GM12878 (cell line): ENCODE data around the gene MYO15B. TPM values are rescaled to one million over a fixed set of nuclear protein-coding genes. Genes with fewer than 3 reads are reported as not detected.

ENCODE experiments used
- ATAC-seq: fragments of 200-7000 bp; cut with Tn5 transposase; 3 replicates; pipeline ENCODE4 v1.9.1; 2020; ENCODE audit warnings: mild to moderate bottlenecking, moderate library complexity
- BruUV-seq: library from RNA; stranded (reverse); fragments of 400-500 nt; replicated peaks from 2 replicates; lab custom pipeline; 2021; lab: Mats Ljungman, UMichigan
- CTCF ChIA-PET: fragments of 300-600 bp; sonication (Branson Sonifier 250); formaldehyde crosslinking; extraction: SDS; loops from one replicate; lab custom pipeline; 2021; ENCODE audit warnings: inconsistent platforms; lab: Yijun Ruan, JAX
- POLR2A ChIA-PET: fragments of 350-600 bp; formaldehyde crosslinking; extraction: SDS; loops from one replicate; lab custom pipeline; 2021; ENCODE audit warnings: inconsistent platforms; lab: Charles Lee
- RAD21 ChIA-PET: fragments of 300-600 bp; sonication (Branson Sonifier 250); formaldehyde crosslinking; loops from one replicate; lab custom pipeline; 2023; ENCODE audit warnings: antibody characterized with exemption; ENCODE audit not compliant: unreplicated experiment; lab: Charles Lee
- SMC1A ChIA-PET: fragments of 300-600 bp; sonication (Branson Sonifier 250); formaldehyde crosslinking; loops from one replicate; lab custom pipeline; 2023; ENCODE audit not compliant: unreplicated experiment, uncharacterized antibody; lab: Charles Lee
- DNase-seq: peaks from one replicate; pipeline ENCODE4 v3.0.0-alpha.2; 2011; ENCODE audit warnings: low read depth, low spot score
- FAIRE-seq: peaks from 3 replicates; lab custom pipeline; 2011; peaks lifted over from hg19 to GRCh38; lab: Jason Lieb, UNC
- H2AFZ ChIP-seq: 2 replicates; pipeline ENCODE4 v1.6.0; 2011; ENCODE audit warnings: low read depth, low read length, control low read depth; ENCODE audit not compliant: control insufficient read depth
- H3K27ac ChIP-seq: 2 replicates; pipeline ENCODE4 v1.5.1; 2011; ENCODE audit warnings: control low read depth; ENCODE audit not compliant: control insufficient read depth, insufficient read depth
- H3K27me3 ChIP-seq, 2 experiments: replicated peaks in 1 of 2; 2 replicates each; pipeline versions ENCODE4 v1.6.0 to v1.6.1; 2011; ENCODE audit warnings: low read length in 1 of 2; ENCODE audit not compliant: control insufficient read depth in 2 of 2, insufficient read depth in 2 of 2
- H3K36me3 ChIP-seq, 2 experiments: 2 replicates each; pipeline ENCODE4 v1.5.1; 2011; ENCODE audit warnings: low read length in 1 of 2; ENCODE audit not compliant: control insufficient read depth in 2 of 2, insufficient read depth in 2 of 2
- H3K4me1 ChIP-seq: 2 replicates; pipeline ENCODE4 v1.6.1; 2011; ENCODE audit warnings: mild to moderate bottlenecking, low read length, moderate library complexity, mixed read lengths; ENCODE audit not compliant: control insufficient read depth, insufficient read depth
- H3K4me2 ChIP-seq: 2 replicates; pipeline ENCODE4 v1.6.0; 2011; ENCODE audit warnings: control low read depth; ENCODE audit not compliant: control insufficient read depth, insufficient read depth
- H3K4me3 ChIP-seq: fragments of 200-600 bp; sonication (generic); 2 replicates; pipeline ENCODE4 v1.5.1; 2016
- H3K79me2 ChIP-seq: 2 replicates; pipeline ENCODE4 v1.6.0; 2011; ENCODE audit warnings: low read length; ENCODE audit not compliant: control insufficient read depth, insufficient read depth
- H3K9ac ChIP-seq: 2 replicates; pipeline ENCODE4 v1.8.0; 2011; ENCODE audit warnings: low read length, control low read depth, mixed read lengths; ENCODE audit not compliant: control insufficient read depth, insufficient read depth
- H3K9me3 ChIP-seq: replicated peaks from 3 replicates; pipeline ENCODE4 v1.5.1; 2011; ENCODE audit warnings: mild to moderate bottlenecking, low read length; ENCODE audit not compliant: control insufficient read depth, insufficient read depth
- H4K20me1 ChIP-seq: 2 replicates; pipeline ENCODE4 v1.6.0; 2011; ENCODE audit not compliant: control insufficient read depth, insufficient read depth
- BRCA1 ChIP-seq: IDR thresholded peaks from 2 replicates; pipeline ENCODE4 v1.6.1; 2011; ENCODE audit warnings: low read depth, low read length, improper control_type of control experiment
- CBX5 ChIP-seq: sonication (generic); IDR thresholded peaks from 2 replicates; pipeline ENCODE4 v1.6.1; 2016; ENCODE audit warnings: low read depth, moderate library complexity, mild to moderate bottlenecking, inconsistent platforms
- CHD2 ChIP-seq: IDR thresholded peaks from 2 replicates; pipeline ENCODE4 v1.6.1; 2011; ENCODE audit warnings: low read depth, low read length, improper control_type of control experiment, borderline replicate concordance
- DPF2 ChIP-seq: fragments of 450-650 bp; IDR thresholded peaks from 2 replicates; pipeline ENCODE4 v1.6.1; 2017; ENCODE audit warnings: mild to moderate bottlenecking
- EZH2 ChIP-seq: IDR thresholded peaks from 2 replicates; pipeline ENCODE4 v1.6.1; 2012; ENCODE audit warnings: low read depth, mild to moderate bottlenecking, control low read depth, inconsistent platforms, low read length, borderline replicate concordance; ENCODE audit not compliant: control insufficient read depth
- FOXK2 ChIP-seq: fragments of 450-650 bp; IDR thresholded peaks from 2 replicates; pipeline ENCODE4 v1.6.1; 2017; ENCODE audit warnings: mild to moderate bottlenecking, moderate library complexity
- JUNB ChIP-seq: IDR thresholded peaks from 2 replicates; pipeline ENCODE4 v1.6.1; 2016; ENCODE audit warnings: antibody characterized with exemption, mild to moderate bottlenecking
- JUND ChIP-seq: IDR thresholded peaks from 2 replicates; pipeline ENCODE4 v1.6.1; 2012; ENCODE audit warnings: low read depth, mild to moderate bottlenecking, low read length, improper control_type of control experiment, moderate library complexity
- RBBP5 ChIP-seq: fragments of 200-600 bp; sonication (generic); conservative IDR thresholded peaks from 2 replicates; pipeline ENCODE4 v1.6.1; 2016
- RELA ChIP-seq: fragments of 450-650 bp; IDR thresholded peaks from 2 replicates; pipeline ENCODE4 v1.8.0; 2014; ENCODE audit warnings: borderline replicate concordance; ENCODE audit not compliant: partially characterized antibody
- TARDBP ChIP-seq: IDR thresholded peaks from 2 replicates; pipeline ENCODE4 v1.6.1; 2016; ENCODE audit warnings: borderline replicate concordance
- YY1 ChIP-seq: IDR thresholded peaks from 2 replicates; pipeline ENCODE4 v1.6.1; 2011; ENCODE audit warnings: low read depth, mild to moderate bottlenecking, low read length
- ZNF207 ChIP-seq: fragments of 450-650 bp; IDR thresholded peaks from 2 replicates; pipeline ENCODE4 v1.6.1; 2014; ENCODE audit warnings: antibody characterized with exemption, mild to moderate bottlenecking, borderline replicate concordance
- ZNF384 ChIP-seq: IDR thresholded peaks from 2 replicates; pipeline ENCODE4 v1.6.1; 2012; ENCODE audit warnings: low read depth, mild to moderate bottlenecking, low read length, improper control_type of control experiment, borderline replicate concordance
- WGBS: methylation state at CpG from one replicate; pipeline ENCODE4 v1.1.6; 2016; ENCODE audit warnings: low lambda C conversion rate; ENCODE audit not compliant: insufficient replicate concordance, insufficient coverage; ENCODE audit errors: missing lambda C conversion rate; 5-methylcytosine and 5-hydroxymethylcytosine counted together
- in situ Hi-C: fragments of 300-500 bp; cut with MboI; formaldehyde crosslinking; loops from 9 replicates; pipeline ENCODE4 v1.14.3; 2018; ENCODE audit warnings: mixed read lengths
- intact Hi-C: fragments of 100-400 bp; cut with micrococcal nuclease; formaldehyde crosslinking; loops from one replicate; pipeline ENCODE4 v1.14.2; 2022; ENCODE audit not compliant: unreplicated experiment
- polyA plus RNA-seq, 11 experiments: library from polyadenylated mRNA; depleted of rRNA in 4 of 11; unstranded in 6 of 11; stranded (reverse) in 5 of 11; fragments of >200 nt; fragmentation: Nextera tagmentation in 4 of 11; fragmentation: Illumina TruSeq in 1 of 11; extraction: Ambion mirVana in 4 of 11; extraction: Trizol in 1 of 11; gene quantifications; 1 replicate in 1 of 11; 2 replicates in 10 of 11; pipeline versions ENCODE4 v1.2.1 to v1.2.3, GENCODE V29; 2011 to 2016; ENCODE audit warnings: inconsistent platforms in 2 of 11, missing spikeins in 2 of 11, low read depth in 1 of 11
- total RNA-seq, 4 experiments: library from RNA; depleted of rRNA in 3 of 4; stranded (reverse); fragments of >200 nt in 3 of 4; fragmentation: Illumina TruSeq in 1 of 4; extraction: Trizol in 1 of 4; gene quantifications; 2 replicates each; pipeline versions ENCODE4 v1.2.1 to v1.2.3, GENCODE V29; 2013 to 2021
- TF ChIP-seq, protein P1 (sequence below): fragments of 450-650 bp; IDR thresholded peaks from 2 replicates; pipeline ENCODE4 v1.6.1; 2018; ENCODE audit warnings: borderline replicate concordance, mild to moderate bottlenecking; ENCODE audit not compliant: partially characterized antibody

Gene MYO15B
- total and polyA plus RNA-seq, 10 of the 15 experiments (the other 5 are each of a cell fraction or from before 2014, with no cell fraction given), result 0.67 to 15.4 (median 2.3) TPM; not detected in 1

DNA sequence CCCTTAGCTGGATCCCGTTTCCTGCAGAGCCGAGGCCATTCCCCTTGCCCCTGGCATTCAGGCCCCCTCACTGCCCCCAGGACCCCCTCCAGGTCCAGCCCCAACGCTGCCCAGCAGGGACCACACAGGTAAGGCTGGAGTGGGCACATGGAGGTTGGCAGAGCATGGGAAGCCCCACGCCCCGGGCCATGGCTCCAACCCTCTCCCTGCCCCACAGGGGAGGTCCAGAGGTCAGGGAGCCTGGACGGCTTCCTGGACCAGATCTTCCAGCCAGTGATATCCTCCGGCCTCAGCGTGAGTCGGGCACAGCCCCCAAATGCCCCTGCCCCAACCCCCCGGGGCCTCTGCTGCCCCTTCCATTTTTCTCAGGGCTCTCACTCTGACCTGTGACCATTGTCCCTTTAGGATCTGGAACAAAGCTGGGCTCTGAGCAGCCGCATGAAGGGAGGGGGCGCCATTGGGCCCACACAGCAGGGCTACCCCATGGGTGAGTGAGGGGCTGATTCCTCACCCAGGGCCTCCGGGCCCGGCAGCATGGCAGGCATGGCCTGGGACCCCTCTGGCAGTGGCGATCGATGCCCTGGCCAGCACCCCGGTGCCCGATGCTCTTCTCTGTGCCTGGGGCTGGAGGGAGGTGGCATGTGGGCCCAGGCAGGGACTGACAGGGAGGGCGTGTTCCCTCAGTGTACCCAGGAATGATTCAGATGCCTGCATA, 27.1 kb downstream of the MYO15B start:
- in situ Hi-C loops (no loop called here), intact Hi-C loops (no loop called here)
- 54% methylated on average over 18 of the region's 19 CpGs for WGBS
- DNase-seq, result no peak
- ChIA-PET RAD21 (no interaction called here), POLR2A (no interaction called here), CTCF (interaction anchor here (0.6 to 0.7 kb wide), 2 partner anchors 111 to 139 kb away, joined by 3 read pairs; no protein-coding TSS in a partner anchor), SMC1A (no interaction called here)
- H3K27me3 ChIP-seq, result no peaks in the 10 kb centered on the region
- no peak for TF ChIP-seq EZH2
- no peak for TF ChIP-seq JUND
- no peak for TF ChIP-seq CHD2
- no peak for TF ChIP-seq TARDBP
- no peak for TF ChIP-seq YY1
- TF ChIP-seq, protein P1, sequence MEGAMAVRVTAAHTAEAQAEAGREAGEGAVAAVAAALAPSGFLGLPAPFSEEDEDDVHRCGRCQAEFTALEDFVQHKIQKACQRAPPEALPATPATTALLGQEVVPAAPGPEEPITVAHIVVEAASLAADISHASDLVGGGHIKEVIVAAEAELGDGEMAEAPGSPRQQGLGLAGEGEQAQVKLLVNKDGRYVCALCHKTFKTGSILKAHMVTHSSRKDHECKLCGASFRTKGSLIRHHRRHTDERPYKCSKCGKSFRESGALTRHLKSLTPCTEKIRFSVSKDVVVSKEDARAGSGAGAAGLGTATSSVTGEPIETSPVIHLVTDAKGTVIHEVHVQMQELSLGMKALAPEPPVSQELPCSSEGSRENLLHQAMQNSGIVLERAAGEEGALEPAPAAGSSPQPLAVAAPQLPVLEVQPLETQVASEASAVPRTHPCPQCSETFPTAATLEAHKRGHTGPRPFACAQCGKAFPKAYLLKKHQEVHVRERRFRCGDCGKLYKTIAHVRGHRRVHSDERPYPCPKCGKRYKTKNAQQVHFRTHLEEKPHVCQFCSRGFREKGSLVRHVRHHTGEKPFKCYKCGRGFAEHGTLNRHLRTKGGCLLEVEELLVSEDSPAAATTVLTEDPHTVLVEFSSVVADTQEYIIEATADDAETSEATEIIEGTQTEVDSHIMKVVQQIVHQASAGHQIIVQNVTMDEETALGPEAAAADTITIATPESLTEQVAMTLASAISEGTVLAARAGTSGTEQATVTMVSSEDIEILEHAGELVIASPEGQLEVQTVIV, result no peak
- no peak for TF ChIP-seq ZNF384
- TF ChIP-seq JUNB, result no peak
- TF ChIP-seq FOXK2, result no peak
- TF ChIP-seq CBX5, result no peak
- no peak for TF ChIP-seq RBBP5
- no peak for TF ChIP-seq RELA
- no peak for TF ChIP-seq DPF2
- no peak for TF ChIP-seq ZNF207
- TF ChIP-seq BRCA1, result no peak
- no peak overlapping the region for H3K27ac ChIP-seq
- ATAC-seq, result no peak
- FAIRE-seq, result no peak
- H3K4me2 ChIP-seq, result no peak overlapping the region
- H3K4me3 ChIP-seq, result no peak overlapping the region
- BruUV-seq, result no TSS peak
- H3K36me3 ChIP-seq, result no peaks in the 10 kb centered on the region
- H3K9me3 ChIP-seq, result no peaks in the 10 kb centered on the region
- no peaks in the 10 kb centered on the region for H3K4me1 ChIP-seq
- no peak overlapping the region for H3K9ac ChIP-seq
- H2AFZ ChIP-seq, result no peak overlapping the region
- no peaks in the 10 kb centered on the region for H4K20me1 ChIP-seq
- H3K79me2 ChIP-seq, result no peaks in the 10 kb centered on the region
